ENCODE results near the gene TRPM3. TPM values are rescaled to one million over a fixed set of nuclear protein-coding genes. Genes with fewer than 3 reads are reported as not detected.

Gene TRPM3
- total RNA-seq, 2 experiments from 2014 or later = not detected

DNA sequence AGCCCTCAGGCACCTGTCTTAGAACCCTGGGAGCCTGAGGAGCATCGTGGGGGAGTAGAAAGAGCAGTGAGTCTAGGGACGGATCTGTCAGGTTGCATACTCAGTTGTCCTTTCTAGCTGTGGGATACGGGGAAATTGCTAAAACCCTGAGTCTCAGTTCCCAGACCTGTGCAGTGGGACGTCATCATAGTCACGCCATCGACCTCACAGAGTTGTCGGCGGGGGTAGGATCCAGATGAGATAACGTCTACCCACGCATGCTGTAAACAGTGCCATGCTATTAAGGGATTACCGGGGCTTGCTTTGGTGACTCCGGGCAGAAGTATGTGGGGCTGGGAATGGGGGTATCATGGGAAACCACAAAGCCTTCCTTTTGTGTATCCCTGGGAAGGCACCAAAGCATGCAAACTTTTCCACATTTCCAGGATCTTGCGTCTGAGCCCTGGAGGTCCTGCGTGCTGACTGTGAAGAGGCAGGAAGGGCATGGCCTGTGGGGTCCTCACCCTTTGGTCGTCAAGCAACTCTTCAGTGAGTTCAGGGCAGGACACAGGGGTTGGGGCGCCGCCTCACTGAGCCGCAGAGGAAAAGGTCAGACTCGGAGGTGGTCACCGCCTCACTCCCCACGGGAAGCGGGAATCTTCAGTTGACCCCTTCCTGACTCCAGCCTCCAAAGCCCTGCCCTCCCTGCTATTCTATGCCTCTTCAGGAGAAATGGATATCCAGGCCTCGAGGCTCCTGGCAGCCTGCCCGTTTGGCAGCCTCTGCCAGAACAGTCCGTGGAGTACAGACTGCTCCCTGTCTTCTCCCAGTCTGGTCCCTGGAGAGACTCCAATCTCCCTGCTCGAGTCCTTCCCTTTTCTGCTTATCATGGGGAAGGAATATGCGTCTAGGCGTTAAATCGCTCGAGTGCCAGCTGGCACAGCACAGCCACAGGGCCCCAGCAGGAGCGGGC lies 520.1 kb downstream of the TRPM3 start:
- Mint-ChIP-seq H3K36me3 (no peaks in the 10 kb centered on the region), H3K9me3 (no peaks in the 10 kb centered on the region), H3K4me1 (ENCODE audit: low read depth) (no peaks in the 10 kb centered on the region), H3K27ac (no peak overlapping the region), H3K4me3 (no peak overlapping the region), H3K27me3 (no peaks in the 10 kb centered on the region)
- ChIA-PET POLR2A (interaction anchor here (1.0 to 1.4 kb wide), 2 partner anchors 38 to 181 kb away, joined by 3 to 10 read pairs; no protein-coding TSS in a partner anchor), CTCF (interaction anchor here (0.7 to 2.5 kb wide), 39 partner anchors 7 to 630 kb away, joined by 3 to 77 read pairs (median 6); partner anchors contain the start of gene KLF9)
- no peak for DNase-seq
- intact Hi-C loops (cut with micrococcal nuclease) = loop anchor here (5.0 to 10.0 kb wide), 3 partner anchors 79 to 486 kb away; no protein-coding TSS in a partner anchor

DNA sequence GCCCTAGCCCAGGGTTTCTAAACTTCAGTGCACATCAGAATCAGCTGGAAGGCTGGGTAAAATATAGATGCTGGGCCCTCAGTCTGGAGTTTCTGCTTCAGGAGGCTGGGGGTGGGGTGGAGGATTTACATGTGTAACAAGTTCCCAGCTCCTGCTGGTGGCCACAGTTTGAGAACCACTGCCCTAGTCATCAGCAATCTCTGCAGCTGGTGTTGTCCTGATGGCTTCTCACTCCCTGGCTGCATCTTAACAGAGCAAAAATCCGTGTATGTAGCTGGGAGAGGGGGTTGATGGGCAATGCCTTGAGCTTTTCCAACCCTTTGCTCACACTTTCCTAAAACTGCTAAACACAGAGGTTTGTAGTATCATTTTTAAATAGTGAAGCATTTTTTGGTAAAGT lies 520.9 kb downstream of the TRPM3 start:
- Mint-ChIP-seq H3K4me3 (no peak overlapping the region), H3K36me3 (no peaks in the 10 kb centered on the region), H3K9me3 (no peaks in the 10 kb centered on the region), H3K27ac (no peak overlapping the region), H3K4me1 (ENCODE audit: low read depth) (no peaks in the 10 kb centered on the region), H3K27me3 (no peaks in the 10 kb centered on the region)
- ChIA-PET CTCF (interaction anchor here (0.7 to 1.4 kb wide), 4 partner anchors 114 to 260 kb away, joined by 3 to 6 read pairs (median 4); no protein-coding TSS in a partner anchor), POLR2A (interaction anchor here (1.0 kb wide), 1 partner anchor 37 kb away, joined by 3 read pairs; no protein-coding TSS in a partner anchor)
- intact Hi-C loops (cut with micrococcal nuclease) = loop anchor here (5.0 to 10.0 kb wide), 3 partner anchors 78 to 486 kb away; no protein-coding TSS in a partner anchor
- DNase-seq = peak; percentile 13

DNA sequence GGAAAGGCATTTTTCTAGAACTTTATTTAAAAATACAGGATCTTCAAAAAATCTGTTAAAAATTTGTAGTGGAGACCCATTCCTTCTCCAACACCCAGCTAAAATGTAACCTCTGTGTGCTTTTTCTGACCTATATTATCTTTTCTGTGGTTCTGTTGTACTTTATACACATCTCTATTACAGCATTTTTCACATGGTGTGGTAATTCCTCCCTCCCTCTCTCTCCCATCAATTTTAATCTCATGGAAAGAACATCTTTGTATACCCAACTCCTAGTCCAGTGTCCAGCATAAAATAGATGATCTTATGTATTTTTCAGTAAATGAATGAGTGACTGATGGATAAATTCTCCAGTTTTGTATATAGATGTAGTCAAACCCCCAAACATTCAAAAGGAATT lies 523.5 kb downstream of the TRPM3 start:
- Mint-ChIP-seq H3K4me3 (no peak overlapping the region), H3K4me1 (ENCODE audit: low read depth) (no peaks in the 10 kb centered on the region), H3K27me3 (no peaks in the 10 kb centered on the region), H3K9me3 (no peaks in the 10 kb centered on the region), H3K27ac (no peak overlapping the region), H3K36me3 (no peaks in the 10 kb centered on the region)
- ChIA-PET CTCF (interaction anchor here (0.7 to 1.0 kb wide), 2 partner anchors 258 to 511 kb away, joined by 3 to 4 read pairs; no protein-coding TSS in a partner anchor), POLR2A (no interaction called here)
- no peak for DNase-seq
- intact Hi-C loops (cut with micrococcal nuclease) = no loop called here

DNA sequence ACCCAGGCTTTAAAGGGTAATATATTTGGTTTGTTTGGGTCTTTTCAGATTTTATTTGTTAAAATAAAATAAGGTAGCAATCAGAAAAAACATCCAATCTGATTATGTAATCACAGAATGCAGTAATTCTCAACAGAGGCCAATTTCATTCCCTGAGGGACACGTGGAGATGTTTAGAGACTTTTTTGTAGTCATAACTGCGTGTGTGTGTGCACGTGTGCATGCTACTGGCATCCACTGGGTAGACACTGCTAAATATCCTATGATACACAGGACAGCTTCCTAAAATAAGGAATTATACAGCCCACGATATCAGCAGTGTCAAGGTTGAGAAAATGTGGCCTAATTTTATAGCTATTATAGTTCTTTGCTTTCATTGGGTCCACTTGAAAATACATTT lies 526.2 kb downstream of the TRPM3 start:
- ChIA-PET POLR2A (no interaction called here), CTCF (interaction anchor here (2.3 kb wide), 1 partner anchor 7 kb away, joined by 17 read pairs; no protein-coding TSS in a partner anchor)
- intact Hi-C loops (cut with micrococcal nuclease) = no loop called here
- no peak for DNase-seq
- Mint-ChIP-seq H3K9me3 (no peaks in the 10 kb centered on the region), H3K27ac (no peak overlapping the region), H3K4me3 (no peak overlapping the region), H3K4me1 (ENCODE audit: low read depth) (no peaks in the 10 kb centered on the region), H3K36me3 (no peaks in the 10 kb centered on the region), H3K27me3 (no peaks in the 10 kb centered on the region)

DNA sequence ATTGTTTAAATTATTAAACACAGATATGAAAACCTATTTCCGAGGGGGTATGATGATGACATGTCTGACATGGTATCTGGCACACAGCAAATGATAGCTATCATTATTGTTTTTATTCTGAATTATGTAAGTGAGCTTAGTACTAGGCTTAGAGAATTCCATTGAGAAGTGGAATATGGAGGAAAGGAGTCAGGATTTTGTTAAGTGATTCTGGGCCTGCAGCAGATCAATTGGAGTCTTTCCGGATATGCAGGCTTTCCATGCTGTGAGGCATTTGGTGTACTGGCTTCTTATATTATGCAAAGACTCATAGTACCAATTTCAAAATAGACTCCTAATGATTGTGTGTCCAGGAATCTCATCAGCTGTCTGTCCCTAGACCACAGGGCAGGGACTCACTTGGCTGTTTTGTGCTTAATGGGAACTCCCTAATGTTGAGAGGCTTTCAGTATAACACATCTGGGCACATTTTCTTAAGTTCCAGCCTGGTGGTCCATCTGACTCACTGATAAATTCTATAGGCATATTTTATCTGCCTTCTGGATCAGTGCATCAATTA lies 527.0 kb downstream of the TRPM3 start:
- H3K9me3 Mint-ChIP-seq = no peaks in the 10 kb centered on the region
- no peak for DNase-seq
- POLR2A ChIA-PET = no interaction called here
- CTCF ChIA-PET = interaction anchor here (1.0 to 2.3 kb wide), 2 partner anchors 8 to 480 kb away, joined by 3 to 17 read pairs; no protein-coding TSS in a partner anchor
- no peaks in the 10 kb centered on the region for H3K36me3 Mint-ChIP-seq
- no peak overlapping the region for H3K4me3 Mint-ChIP-seq
- intact Hi-C loops (cut with micrococcal nuclease) = no loop called here
- no peaks in the 10 kb centered on the region for H3K27me3 Mint-ChIP-seq
- H3K27ac Mint-ChIP-seq = no peak overlapping the region
- H3K4me1 Mint-ChIP-seq (ENCODE audit: low read depth) = no peaks in the 10 kb centered on the region

DNA sequence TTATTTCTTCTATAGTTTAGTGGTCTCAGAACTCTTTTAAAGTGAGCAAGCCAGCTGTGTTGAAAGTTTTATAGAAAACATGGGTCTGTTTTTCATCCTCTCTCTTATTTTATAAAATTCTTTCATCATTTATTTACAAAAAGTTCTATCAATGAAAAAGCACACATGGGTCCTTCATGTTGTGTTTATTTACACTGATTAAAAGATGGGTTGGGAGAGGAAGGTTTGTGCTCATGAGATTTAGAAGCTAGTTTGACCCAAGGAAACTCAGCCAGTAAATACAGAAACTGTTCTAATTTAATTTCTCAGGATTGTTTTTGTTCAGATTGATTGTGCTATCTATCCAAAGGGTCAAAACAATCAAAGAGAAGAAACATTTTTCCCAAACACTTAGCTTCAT lies 528.2 kb downstream of the TRPM3 start:
- Mint-ChIP-seq H3K4me1 (ENCODE audit: low read depth) (no peaks in the 10 kb centered on the region), H3K27ac (no peak overlapping the region), H3K36me3 (no peaks in the 10 kb centered on the region), H3K27me3 (no peaks in the 10 kb centered on the region), H3K9me3 (no peaks in the 10 kb centered on the region), H3K4me3 (no peak overlapping the region)
- intact Hi-C loops (cut with micrococcal nuclease) = no loop called here
- no peak for DNase-seq
- ChIA-PET CTCF (interaction anchor here (2.3 kb wide), 1 partner anchor 9 kb away, joined by 17 read pairs; no protein-coding TSS in a partner anchor), POLR2A (no interaction called here)

DNA sequence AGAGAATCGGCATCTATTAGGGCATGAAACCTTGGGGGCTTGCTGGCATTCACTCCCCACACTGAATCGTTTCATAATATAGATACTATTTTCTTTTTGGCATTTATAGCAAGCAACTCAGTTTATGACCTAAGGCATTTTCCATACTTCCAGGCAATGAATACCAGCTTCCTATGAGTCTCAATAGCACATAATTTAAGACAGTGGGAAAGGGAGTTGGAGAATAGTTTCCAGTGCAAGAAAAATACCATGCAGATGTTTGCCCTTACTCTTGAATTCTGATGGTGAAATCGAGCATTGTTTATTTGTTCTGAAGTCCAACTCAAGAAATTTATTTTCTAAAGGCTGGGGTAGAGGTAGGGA lies 531.1 kb downstream of the TRPM3 start:
- Mint-ChIP-seq H3K27me3 (no peaks in the 10 kb centered on the region), H3K27ac (no peak overlapping the region)

DNA sequence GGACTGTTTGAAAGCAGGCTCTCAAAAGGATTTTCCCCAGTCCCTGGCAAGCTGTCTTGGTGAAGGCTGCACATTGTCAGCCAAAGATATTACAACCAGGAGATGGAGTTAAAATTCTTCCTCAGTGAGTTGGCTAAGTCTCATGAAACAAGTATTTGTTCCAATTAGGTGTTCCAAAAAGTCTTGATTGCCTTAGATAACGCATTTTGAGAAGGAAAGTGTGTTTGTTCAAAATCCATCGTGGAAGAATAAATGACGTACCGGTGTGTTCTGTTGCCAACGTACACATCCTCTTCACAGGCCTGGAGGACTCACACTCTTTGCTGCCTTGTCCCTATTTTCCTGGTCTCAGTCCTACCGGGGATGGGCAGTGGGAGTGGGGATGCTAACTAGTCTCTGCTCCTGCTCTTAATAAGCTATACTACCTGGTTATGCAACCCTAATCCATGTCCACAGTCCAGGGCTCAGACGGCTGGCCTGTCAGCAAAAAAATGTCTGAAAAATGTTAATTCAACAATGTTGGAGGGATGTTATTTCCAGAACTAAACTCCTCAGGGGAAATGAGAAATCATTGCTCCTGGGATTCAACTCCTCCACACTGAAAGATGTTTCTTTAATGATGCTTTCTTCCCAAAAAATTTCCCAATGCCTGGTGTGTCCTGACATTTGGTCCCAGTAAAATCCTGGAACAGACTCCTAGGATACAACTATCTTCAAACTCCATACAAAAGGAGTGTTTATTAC lies 531.7 kb downstream of the TRPM3 start:
- intact Hi-C loops (cut with micrococcal nuclease) = no loop called here
- Mint-ChIP-seq H3K27me3 (no peaks in the 10 kb centered on the region), H3K4me1 (ENCODE audit: low read depth) (no peaks in the 10 kb centered on the region), H3K9me3 (no peaks in the 10 kb centered on the region), H3K36me3 (no peaks in the 10 kb centered on the region), H3K27ac (no peak overlapping the region), H3K4me3 (no peak overlapping the region)
- POLR2A ChIA-PET = no interaction called here
- CTCF ChIA-PET = interaction anchor here (2.7 kb wide), 1 partner anchor 13 kb away, joined by 11 read pairs; no protein-coding TSS in a partner anchor
- no peak for DNase-seq

More for the DNA sequence above, 531.1 kb downstream of the TRPM3 start:
- H3K4me1 Mint-ChIP-seq (ENCODE audit: low read depth) = no peaks in the 10 kb centered on the region
- ChIA-PET POLR2A (no interaction called here), CTCF (interaction anchor here (2.7 kb wide), 1 partner anchor 12 kb away, joined by 11 read pairs; no protein-coding TSS in a partner anchor)
- H3K9me3 Mint-ChIP-seq = no peaks in the 10 kb centered on the region
- DNase-seq = no peak
- intact Hi-C loops (cut with micrococcal nuclease) = no loop called here
- no peaks in the 10 kb centered on the region for H3K36me3 Mint-ChIP-seq
- no peak overlapping the region for H3K4me3 Mint-ChIP-seq

DNA sequence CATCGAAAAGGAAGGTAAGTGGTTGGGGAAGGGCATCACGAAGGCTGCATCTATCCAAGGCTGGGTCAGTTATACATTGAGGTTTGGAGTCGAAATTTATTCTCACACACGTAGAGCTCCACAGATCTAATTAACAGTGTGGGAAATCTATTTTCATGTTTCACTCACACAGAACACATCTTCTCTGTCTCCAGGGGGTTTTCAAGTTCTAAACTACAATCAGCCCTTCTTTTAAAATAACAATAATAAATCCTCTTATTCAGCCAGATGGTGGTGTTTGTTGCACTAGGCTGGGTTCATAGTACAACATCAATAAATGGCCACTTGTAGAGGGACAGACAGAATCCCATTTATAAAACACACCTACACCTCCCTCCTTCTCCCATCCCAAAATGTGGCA lies 532.4 kb downstream of the TRPM3 start:
- Mint-ChIP-seq H3K4me1 (ENCODE audit: low read depth) (no peaks in the 10 kb centered on the region), H3K4me3 (no peak overlapping the region), H3K36me3 (no peaks in the 10 kb centered on the region), H3K27me3 (no peaks in the 10 kb centered on the region), H3K27ac (no peak overlapping the region), H3K9me3 (no peaks in the 10 kb centered on the region)
- ChIA-PET CTCF (no interaction called here), POLR2A (no interaction called here)
- intact Hi-C loops (cut with micrococcal nuclease) = no loop called here
- DNase-seq = no peak

DNA sequence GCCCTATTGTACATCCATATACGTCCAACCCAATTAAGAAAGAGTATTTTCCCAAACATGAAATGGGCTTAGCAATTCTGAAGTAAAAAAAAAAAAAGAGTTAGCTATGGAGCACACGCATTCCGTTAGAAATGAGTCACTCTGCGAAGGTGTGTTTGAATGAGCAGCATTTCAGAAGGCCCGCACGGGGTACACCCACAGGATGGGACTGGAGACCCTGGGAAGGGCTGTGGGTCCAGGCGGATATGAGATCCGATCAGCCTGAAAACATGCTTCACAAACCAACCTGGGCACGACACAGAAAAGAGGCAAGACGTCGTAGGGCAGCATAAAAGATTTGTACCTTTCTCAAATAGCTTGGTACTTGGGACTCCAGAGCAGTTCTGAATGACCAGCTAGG lies 533.0 kb downstream of the TRPM3 start:
- intact Hi-C loops (cut with micrococcal nuclease) = no loop called here
- Mint-ChIP-seq H3K4me3 (no peak overlapping the region), H3K27me3 (no peaks in the 10 kb centered on the region), H3K4me1 (ENCODE audit: low read depth) (no peaks in the 10 kb centered on the region), H3K27ac (no peak overlapping the region), H3K36me3 (no peaks in the 10 kb centered on the region), H3K9me3 (no peaks in the 10 kb centered on the region)
- ChIA-PET CTCF (no interaction called here), POLR2A (no interaction called here)
- DNase-seq = no peak

DNA sequence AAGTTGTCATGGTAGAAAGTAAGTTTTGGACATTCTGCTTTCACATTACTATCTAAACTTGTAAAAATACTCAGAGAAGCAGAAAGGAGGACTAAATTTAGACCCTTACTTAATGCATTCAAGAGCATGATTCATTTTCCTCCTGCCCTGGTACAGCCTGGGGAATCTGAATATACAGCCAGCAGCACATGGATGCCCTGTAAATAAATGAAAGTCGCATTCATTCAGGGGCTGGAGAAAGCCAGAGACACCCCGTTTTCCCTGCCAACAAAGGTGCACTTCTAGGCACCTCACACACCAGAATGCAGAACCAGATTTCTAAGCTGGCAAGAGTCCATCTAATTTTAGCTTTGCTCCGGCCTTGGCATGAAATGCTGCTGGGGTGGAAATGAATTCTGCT lies 534.2 kb downstream of the TRPM3 start:
- ChIA-PET CTCF (interaction anchor here (3.1 kb wide), 1 partner anchor 15 kb away, joined by 12 read pairs; no protein-coding TSS in a partner anchor), POLR2A (no interaction called here)
- DNase-seq = no peak
- H3K4me1 Mint-ChIP-seq (ENCODE audit: low read depth) = no peaks in the 10 kb centered on the region
- H3K27me3 Mint-ChIP-seq = no peaks in the 10 kb centered on the region
- no peaks in the 10 kb centered on the region for H3K36me3 Mint-ChIP-seq
- no peak overlapping the region for H3K27ac Mint-ChIP-seq
- no peak overlapping the region for H3K4me3 Mint-ChIP-seq
- H3K9me3 Mint-ChIP-seq = no peaks in the 10 kb centered on the region
- intact Hi-C loops (cut with micrococcal nuclease) = no loop called here

DNA sequence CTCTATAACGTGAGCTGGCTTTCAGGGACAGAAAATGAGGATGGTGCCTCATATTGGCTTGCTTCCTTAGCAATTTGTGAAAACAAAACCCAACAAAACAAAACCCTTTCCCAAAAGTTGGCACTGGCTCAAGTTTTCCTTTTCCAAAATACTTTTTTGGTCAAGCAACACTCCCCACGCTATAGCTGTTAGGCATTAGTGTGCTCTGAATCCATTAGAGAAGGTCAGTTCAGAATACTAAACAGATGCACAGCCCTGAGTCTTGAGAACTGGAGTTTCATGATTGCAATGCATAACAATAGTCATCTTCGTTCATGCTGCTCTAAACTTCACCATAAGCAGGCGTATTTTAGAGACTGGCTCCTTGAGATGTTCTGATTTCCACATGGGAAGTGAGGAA lies 534.9 kb downstream of the TRPM3 start:
- H3K9me3 Mint-ChIP-seq = no peaks in the 10 kb centered on the region
- no peaks in the 10 kb centered on the region for H3K27me3 Mint-ChIP-seq
- POLR2A ChIA-PET = no interaction called here
- no peaks in the 10 kb centered on the region for H3K36me3 Mint-ChIP-seq
- no peak overlapping the region for H3K27ac Mint-ChIP-seq
- intact Hi-C loops (cut with micrococcal nuclease) = no loop called here
- DNase-seq = no peak
- no peaks in the 10 kb centered on the region for H3K4me1 Mint-ChIP-seq (ENCODE audit: low read depth)
- CTCF ChIA-PET = interaction anchor here (0.9 to 3.1 kb wide), 2 partner anchors 16 to 106 kb away, joined by 3 to 12 read pairs; no protein-coding TSS in a partner anchor
- no peak overlapping the region for H3K4me3 Mint-ChIP-seq
